GM12878 (cell line): Measurements from ENCODE around the gene EFCAB7.

Experiments used
- CBFB ChIP-seq: IDR thresholded peaks from 2 replicates; pipeline ENCODE4 v1.6.1; 2016; ENCODE audit warnings: antibody characterized with exemption, low read depth
- CHD1 ChIP-seq: IDR thresholded peaks from 2 replicates; pipeline ENCODE4 v1.6.1; 2012; ENCODE audit warnings: low read depth, low read length, improper control_type of control experiment
- MYC ChIP-seq: IDR thresholded peaks from 2 replicates; pipeline ENCODE4 v1.6.1; 2011; ENCODE audit warnings: mild to moderate bottlenecking, low read length, moderate library complexity, inconsistent platforms; ENCODE audit not compliant: insufficient read depth, insufficient replicate concordance, insufficient read length, severe bottlenecking
- NFYB ChIP-seq: IDR thresholded peaks from 2 replicates; pipeline ENCODE4 v1.6.1; 2011; ENCODE audit warnings: low read depth, mild to moderate bottlenecking, low read length, improper control_type of control experiment, moderate library complexity; ENCODE audit not compliant: insufficient read depth

GRCh38 chr1:63487336-63488065 lies 35.8 kb upstream of the EFCAB7 start:
- no peak for TF ChIP-seq MYC
- TF ChIP-seq CBFB: no peak
- TF ChIP-seq NFYB: no peak
- no peak for TF ChIP-seq CHD1
